ENCODE data around the gene NFILZ.
A peak's percentile ranks its signal among the peaks of the same experiment; 100 is the strongest.

NFILZ gene

DNA sequence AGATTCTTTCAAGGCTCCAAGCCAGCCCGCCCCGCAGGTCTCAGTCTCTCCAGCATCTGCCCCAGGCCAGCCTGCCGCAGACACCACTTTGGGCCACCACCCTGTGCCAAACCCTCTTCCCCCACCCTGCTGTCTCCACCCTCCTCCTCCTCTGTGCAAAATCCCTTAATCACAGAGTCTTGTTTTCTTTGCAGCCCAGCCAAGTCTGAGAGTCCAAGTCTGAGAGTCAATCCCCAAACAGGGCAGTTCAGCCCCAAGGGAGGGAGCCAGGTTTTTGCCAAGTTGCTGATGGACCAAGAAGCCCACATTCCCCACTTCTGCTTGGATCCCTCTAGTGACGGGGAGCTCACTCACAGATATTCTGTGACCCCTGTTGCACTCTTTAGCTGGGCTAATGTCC is 23.0 kb upstream of the NFILZ start:
- Histone ChIP-seq H3K9me3 (ENCODE audit: insufficient read depth, low read length) (peaks cover 9% of the 10 kb centered on the region; the same call in 1 of the 2 replicates), H3K4me1 (ENCODE audit: insufficient read depth, insufficient read length) (peaks cover 17% of the 10 kb centered on the region), H3K9ac (ENCODE audit: insufficient read length, low read depth) (no peak overlapping the region), H3K27me3 (ENCODE audit: insufficient read depth, insufficient read length) (no peaks in the 10 kb centered on the region), H3K36me3 (ENCODE audit: insufficient read depth, insufficient read length, low read length) (peaks cover 45% of the 10 kb centered on the region), H3K4me3 (ENCODE audit: insufficient read length, low read depth) (no peak overlapping the region)
- TF ChIP-seq SUZ12 (IDR thresholded peaks at IDR 0.05; ENCODE audit: extremely low read depth, insufficient read depth, insufficient read length): no peak
- no peak for TF ChIP-seq YY1 (IDR thresholded peaks at IDR 0.05; ENCODE audit: insufficient read depth, insufficient read length)
- no peak for TF ChIP-seq ZNF274 (IDR thresholded peaks at IDR 0.05; ENCODE audit: low read depth, low read length)
- no peak for DNase-seq (ENCODE audit: low read depth, low spot score)

- Histone ChIP-seq H3K4me3 (ENCODE audit: insufficient read length, low read depth) (peak overlapping the region; percentile 85), H3K4me1 (ENCODE audit: insufficient read depth, insufficient read length) (peaks cover 17% of the 10 kb centered on the region), H3K9ac (ENCODE audit: insufficient read length, low read depth) (peak overlapping the region; percentile 86), H3K36me3 (ENCODE audit: insufficient read depth, insufficient read length, low read length) (peaks cover 33% of the 10 kb centered on the region), H3K9me3 (ENCODE audit: insufficient read depth, low read length) (peaks cover 9% of the 10 kb centered on the region; the same call in 1 of the 2 replicates), H3K27me3 (ENCODE audit: insufficient read depth, insufficient read length) (no peaks in the 10 kb centered on the region)
- no peak for TF ChIP-seq SUZ12 (IDR thresholded peaks at IDR 0.05; ENCODE audit: extremely low read depth, insufficient read depth, insufficient read length)
- no peak for TF ChIP-seq ZNF274 (IDR thresholded peaks at IDR 0.05; ENCODE audit: low read depth, low read length)
- no peak for TF ChIP-seq YY1 (IDR thresholded peaks at IDR 0.05; ENCODE audit: insufficient read depth, insufficient read length)
- no peak for DNase-seq (ENCODE audit: low read depth, low spot score)
These were observed 21.5 kb upstream of the NFILZ start for GRCh38 chr19:8608941-8609278.

DNA sequence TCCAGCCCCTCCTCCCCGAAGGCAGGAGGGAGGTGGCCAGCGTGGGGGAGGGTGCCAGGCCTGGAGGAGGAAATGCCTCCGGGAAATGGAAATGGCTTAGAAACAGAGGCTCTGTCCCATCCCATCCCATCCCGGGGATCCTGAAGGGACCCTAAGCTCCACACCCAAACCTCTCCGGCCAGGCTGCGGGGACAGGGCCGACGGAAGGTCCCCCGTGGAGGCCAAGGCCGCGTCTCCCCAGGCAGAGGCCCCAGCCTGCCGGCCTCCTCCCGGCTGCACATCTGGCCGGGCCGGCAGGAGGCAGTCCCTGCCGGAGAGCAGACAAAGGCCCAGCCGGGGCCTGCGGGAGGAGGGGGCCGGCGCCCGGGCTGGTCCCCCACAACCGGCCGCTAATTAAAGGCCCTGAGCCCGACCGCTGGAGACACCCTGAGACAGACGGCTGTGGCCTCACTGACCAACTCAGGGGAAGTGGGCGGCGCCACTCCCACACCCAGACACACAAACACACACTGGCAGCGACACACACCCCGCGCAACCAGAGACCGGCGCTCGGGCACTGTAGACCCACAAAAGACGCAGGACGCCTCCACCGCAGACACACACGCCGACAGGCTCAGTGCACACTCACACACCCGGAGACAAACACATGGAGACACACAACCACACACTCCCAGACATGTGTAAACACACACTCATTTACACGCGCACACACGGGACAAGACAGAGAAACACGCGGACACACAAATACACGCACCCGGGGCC is 21.0 kb upstream of the NFILZ start:
- DNase-seq (ENCODE audit: low read depth, low spot score): no peak
- peak overlapping the region; percentile 86 for H3K9ac ChIP-seq (ENCODE audit: insufficient read length, low read depth)
- H3K4me3 ChIP-seq (ENCODE audit: insufficient read length, low read depth): peak overlapping the region; percentile 85

GRCh38 chr19:8610041-8610935 is 20.1 kb upstream of the NFILZ start, which contains the start of gene ADAMTS10:
TSS of gene ADAMTS10 (minus strand) at chr19:8610715. CDS start at chr19:8605710, 5,005 bp downstream.
- Histone ChIP-seq H3K27me3 (ENCODE audit: insufficient read depth, insufficient read length) (no peaks in the 10 kb centered on the region), H3K9ac (ENCODE audit: insufficient read length, low read depth) (peak within 1 kb of the TSS; percentile 86)

More for the DNA sequence above, 21.0 kb upstream of the NFILZ start:
- Histone ChIP-seq H3K4me1 (ENCODE audit: insufficient read depth, insufficient read length) (peaks cover 17% of the 10 kb centered on the region), H3K27me3 (ENCODE audit: insufficient read depth, insufficient read length) (no peaks in the 10 kb centered on the region), H3K36me3 (ENCODE audit: insufficient read depth, insufficient read length, low read length) (peaks cover 28% of the 10 kb centered on the region), H3K9me3 (ENCODE audit: insufficient read depth, low read length) (peaks cover 8% of the 10 kb centered on the region; the same call in 1 of the 2 replicates)
- TF ChIP-seq YY1 (IDR thresholded peaks at IDR 0.05; ENCODE audit: insufficient read depth, insufficient read length): no peak
- no peak for TF ChIP-seq SUZ12 (IDR thresholded peaks at IDR 0.05; ENCODE audit: extremely low read depth, insufficient read depth, insufficient read length)
- no peak for TF ChIP-seq ZNF274 (IDR thresholded peaks at IDR 0.05; ENCODE audit: low read depth, low read length)

DNA sequence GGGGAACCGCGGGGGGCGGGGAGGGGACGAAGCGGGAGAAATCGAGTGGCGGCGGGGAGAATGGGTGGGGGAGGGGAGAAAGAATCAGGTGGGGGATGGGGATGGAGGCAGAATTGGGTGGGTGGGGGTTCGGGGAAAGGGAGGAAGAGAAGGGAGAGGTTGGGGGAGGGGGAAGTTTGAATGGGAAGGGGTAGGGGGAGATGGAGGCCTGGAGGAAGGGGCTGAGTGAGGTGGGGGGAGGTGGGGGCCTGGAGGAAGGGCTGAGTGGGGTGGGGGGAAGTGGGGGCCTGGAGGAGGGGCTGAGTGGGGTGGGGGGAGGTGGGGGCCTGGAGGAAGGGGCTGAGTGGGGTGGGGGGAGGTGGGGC is 19.5 kb upstream of the NFILZ start:
- Histone ChIP-seq H3K4me1 (ENCODE audit: insufficient read depth, insufficient read length) (peaks cover 17% of the 10 kb centered on the region), H3K9ac (ENCODE audit: insufficient read length, low read depth) (no peak overlapping the region), H3K36me3 (ENCODE audit: insufficient read depth, insufficient read length, low read length) (peaks cover 14% of the 10 kb centered on the region), H3K27me3 (ENCODE audit: insufficient read depth, insufficient read length) (no peaks in the 10 kb centered on the region), H3K4me3 (ENCODE audit: insufficient read length, low read depth) (peak overlapping the region; percentile 85), H3K9me3 (ENCODE audit: insufficient read depth, low read length) (no peaks in the 10 kb centered on the region)
- DNase-seq (ENCODE audit: low read depth, low spot score): no peak
- TF ChIP-seq SUZ12 (IDR thresholded peaks at IDR 0.05; ENCODE audit: extremely low read depth, insufficient read depth, insufficient read length) (no peak), ZNF274 (IDR thresholded peaks at IDR 0.05; ENCODE audit: low read depth, low read length) (no peak), YY1 (IDR thresholded peaks at IDR 0.05; ENCODE audit: insufficient read depth, insufficient read length) (no peak)

More at GRCh38 chr19:8610041-8610935, 20.1 kb upstream of the NFILZ start, which contains the start of gene ADAMTS10:
- Histone ChIP-seq H3K36me3 (ENCODE audit: insufficient read depth, insufficient read length, low read length) (peaks cover 20% of the 10 kb centered on the region), H3K4me3 (ENCODE audit: insufficient read length, low read depth) (peak within 1 kb of the TSS; percentile 85), H3K9me3 (ENCODE audit: insufficient read depth, low read length) (no peaks in the 10 kb centered on the region; the same call in 1 of the 2 replicates), H3K4me1 (ENCODE audit: insufficient read depth, insufficient read length) (peaks cover 17% of the 10 kb centered on the region)
- TF ChIP-seq ZNF274 (IDR thresholded peaks at IDR 0.05; ENCODE audit: low read depth, low read length) (no peak), SUZ12 (IDR thresholded peaks at IDR 0.05; ENCODE audit: extremely low read depth, insufficient read depth, insufficient read length) (no peak), YY1 (IDR thresholded peaks at IDR 0.05; ENCODE audit: insufficient read depth, insufficient read length) (no peak)
- DNase-seq (ENCODE audit: low read depth, low spot score): no peak

- peaks cover 17% of the 10 kb centered on the region for H3K4me1 ChIP-seq (ENCODE audit: insufficient read depth, insufficient read length)
- TF ChIP-seq SUZ12 (IDR thresholded peaks at IDR 0.05; ENCODE audit: extremely low read depth, insufficient read depth, insufficient read length) (no peak), YY1 (IDR thresholded peaks at IDR 0.05; ENCODE audit: insufficient read depth, insufficient read length) (no peak), ZNF274 (IDR thresholded peaks at IDR 0.05; ENCODE audit: low read depth, low read length) (no peak)
- H3K9ac ChIP-seq (ENCODE audit: insufficient read length, low read depth): peak overlapping the region; percentile 26
- H3K36me3 ChIP-seq (ENCODE audit: insufficient read depth, insufficient read length, low read length): peaks cover 9% of the 10 kb centered on the region
- H3K9me3 ChIP-seq (ENCODE audit: insufficient read depth, low read length): no peaks in the 10 kb centered on the region
- no peak for DNase-seq (ENCODE audit: low read depth, low spot score)
- peaks cover 2% of the 10 kb centered on the region for H3K27me3 ChIP-seq (ENCODE audit: insufficient read depth, insufficient read length)
- H3K4me3 ChIP-seq (ENCODE audit: insufficient read length, low read depth): no peak overlapping the region
These were observed 19.0 kb upstream of the NFILZ start for GRCh38 chr19:8611391-8611876.

Measured in NT2/D1 (cell line).